GM23248 (cell line): ENCODE data around the gene TLR1.

Source experiments
- EZH2 ChIP-seq: fragments of 200-600 bp; sonication (generic); IDR thresholded peaks from 2 replicates; pipeline ENCODE4 v1.6.1; 2018; ENCODE audit warnings: antibody characterized with exemption, mild to moderate bottlenecking; ENCODE audit not compliant: insufficient read depth, poor library complexity, severe bottlenecking
- EZH2phosphoT487 ChIP-seq: fragments of 200-600 bp; sonication (generic); IDR thresholded peaks from 2 replicates; pipeline ENCODE4 v1.6.1; 2018; ENCODE audit warnings: antibody characterized with exemption, moderate library complexity, mild to moderate bottlenecking, low read depth; ENCODE audit not compliant: insufficient read depth

DNA sequence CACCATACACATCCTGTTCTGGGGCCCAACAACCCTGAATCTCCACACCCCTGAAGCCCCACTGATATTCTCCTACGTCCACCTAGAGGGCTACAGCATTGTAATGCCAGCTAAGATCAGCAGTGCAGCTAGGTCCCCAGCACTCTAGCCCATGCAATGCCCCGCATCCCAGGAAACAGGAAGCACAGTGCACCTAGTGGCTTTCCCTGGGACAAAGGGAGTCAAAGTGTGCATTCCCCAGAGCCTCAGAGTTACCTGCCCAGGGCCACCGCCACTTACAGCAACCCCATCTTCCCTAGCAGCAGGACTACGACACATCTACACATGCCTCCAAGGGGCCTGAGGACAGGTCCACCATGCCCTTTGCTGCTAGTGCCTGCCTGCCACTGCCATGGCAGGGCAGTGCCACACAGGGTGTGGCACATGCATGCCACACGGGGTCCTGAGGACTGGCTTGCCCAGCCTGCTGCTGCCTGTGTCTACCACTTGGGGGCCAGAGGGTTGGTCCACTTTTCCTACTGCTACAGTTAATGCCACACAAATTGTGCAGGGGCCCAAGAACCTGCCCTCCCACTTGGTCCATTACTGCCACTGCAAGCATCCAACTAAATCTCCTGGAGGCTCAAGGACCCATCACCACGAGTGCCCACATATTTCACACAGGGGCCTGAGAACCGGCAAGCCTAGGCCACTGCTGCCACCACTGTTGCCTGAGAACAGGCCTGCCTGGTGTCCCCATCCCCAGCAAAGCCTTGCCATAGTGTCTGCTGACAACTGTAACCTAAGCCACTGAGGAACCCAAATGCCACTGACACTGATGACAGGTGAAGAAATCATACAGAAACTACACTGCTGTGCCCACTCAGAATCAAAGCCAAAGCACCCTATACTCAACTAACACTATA lies 28.3 kb upstream of the TLR1 start:
- TF ChIP-seq EZH2phosphoT487 (no peak), EZH2 (no peak)
